K562 (cell line): ENCODE measurements around the gene TMEM132D. TPM values are rescaled to one million over a fixed set of nuclear protein-coding genes. Genes with fewer than 3 reads are reported as not detected.
A peak's percentile ranks its signal among the peaks of the same experiment; 100 is the strongest.

ENCODE experiments used
- ATAC-seq: fragments of 200-7000 bp; cut with Tn5 transposase; 3 replicates; pipeline ENCODE4 v1.9.1; 2020; ENCODE audit warnings: moderate library complexity
- BruUV-seq: library from RNA; stranded (reverse); fragments of 400-500 nt; replicated peaks from 2 replicates; lab custom pipeline; 2021; lab: Mats Ljungman, UMichigan
- CTCF ChIA-PET: fragments of 300-600 bp; formaldehyde crosslinking; extraction: SDS; loops from one replicate; lab custom pipeline; 2021; ENCODE audit warnings: low intra/inter-chr PET ratio; lab: Yijun Ruan, JAX
- POLR2A ChIA-PET: fragments of 300-600, 350-650 bp; sonication (Branson Sonifier 250); formaldehyde crosslinking; extraction: SDS; loops from one replicate; lab custom pipeline; 2021; ENCODE audit warnings: antibody characterized with exemption, inconsistent platforms; lab: Yijun Ruan, JAX
- DNase-seq, 4 experiments: peaks; one replicate each; pipeline versions ENCODE4 v3.0.0 to v3.0.0-alpha.2; 2011 to 2018; ENCODE audit warnings: low spot score in 3 of 4, mixed read lengths in 3 of 4; ENCODE audit errors: extremely low read depth in 1 of 4
- FAIRE-seq: peaks from 2 replicates; lab custom pipeline; 2011; peaks lifted over from hg19 to GRCh38; lab: Jason Lieb, UNC
- H2AFZ ChIP-seq: 2 replicates; pipeline ENCODE4 v1.6.0; 2011; ENCODE audit warnings: low read depth, low read length, control low read depth, inconsistent platforms
- H3K27ac ChIP-seq: fragments of 200-600 bp; 3 replicates; pipeline ENCODE4 v1.8.0; 2011; ENCODE audit warnings: low read depth, mild to moderate bottlenecking, control low read depth, inconsistent platforms, low read length, moderate library complexity, mixed read lengths; ENCODE audit errors: extremely low read depth
- H3K27me3 ChIP-seq, 2 experiments: fragments of 300-600 bp in 1 of 2; 2 replicates in 1 of 2; 3 replicates in 1 of 2; pipeline versions ENCODE4 v1.6.0 to v1.8.0; 2011; ENCODE audit warnings: inconsistent platforms in 2 of 2, low read length in 2 of 2, mild to moderate bottlenecking in 1 of 2, mixed read lengths in 1 of 2, moderate library complexity in 1 of 2; ENCODE audit not compliant: control insufficient read depth in 2 of 2, insufficient read depth in 2 of 2
- H3K36me3 ChIP-seq: fragments of 300-600 bp; 3 replicates; pipeline ENCODE4 v1.8.0; 2011; ENCODE audit warnings: mild to moderate bottlenecking, low read length, inconsistent platforms; ENCODE audit not compliant: control insufficient read depth, insufficient read depth
- H3K4me1 ChIP-seq, 2 experiments: fragments of 200-600 bp in 1 of 2; replicated peaks in 1 of 2; 2 replicates in 1 of 2; 3 replicates in 1 of 2; pipeline versions ENCODE4 v1.5.1 to v1.8.0; 2011; ENCODE audit warnings: inconsistent platforms in 2 of 2, low read length in 2 of 2, mild to moderate bottlenecking in 1 of 2, mixed read lengths in 1 of 2, moderate library complexity in 1 of 2; ENCODE audit not compliant: control insufficient read depth in 2 of 2, insufficient read depth in 2 of 2
- H3K4me2 ChIP-seq: 2 replicates; pipeline ENCODE4 v1.6.1; 2011; ENCODE audit warnings: low read length, control low read depth, inconsistent platforms, mixed read lengths; ENCODE audit not compliant: insufficient read depth
- H3K4me3 ChIP-seq: fragments of 200-600 bp; sonication (generic), shearing (Covaris generic); 2 replicates; pipeline ENCODE4 v1.5.1; 2016; ENCODE audit warnings: control low read depth, inconsistent platforms
- H3K79me2 ChIP-seq: fragments of 200-600 bp; 3 replicates; pipeline ENCODE4 v1.8.0; 2011; ENCODE audit warnings: low read length, inconsistent platforms; ENCODE audit not compliant: control insufficient read depth, insufficient read depth
- H3K9ac ChIP-seq, 2 experiments: 2 replicates each; pipeline versions ENCODE4 v1.6.0 to v1.6.1; 2011; ENCODE audit warnings: low read depth in 2 of 2, low read length in 2 of 2, control low read depth in 1 of 2, inconsistent platforms in 1 of 2, mild to moderate bottlenecking in 1 of 2, mixed read lengths in 1 of 2; ENCODE audit not compliant: insufficient read depth in 1 of 2
- H3K9me1 ChIP-seq: one replicate; pipeline ENCODE4 v1.6.0; 2011; ENCODE audit warnings: inconsistent platforms, mild to moderate bottlenecking, low read length, moderate library complexity; ENCODE audit not compliant: control insufficient read depth, insufficient read depth
- H3K9me3 ChIP-seq: replicated peaks from 2 replicates; pipeline ENCODE4 v1.5.1; 2011; ENCODE audit warnings: low read depth, low read length, inconsistent platforms; ENCODE audit not compliant: control insufficient read depth, insufficient read depth
- H4K20me1 ChIP-seq: replicated peaks from 2 replicates; pipeline ENCODE4 v1.6.1; 2011; ENCODE audit warnings: low read length, inconsistent platforms, mixed read lengths; ENCODE audit not compliant: control insufficient read depth, insufficient read depth
- ERF ChIP-seq: fragments of 450-650 bp; formaldehyde crosslinking; IDR thresholded peaks from 2 replicates; pipeline ENCODE4 v1.4.0; 2020; ENCODE audit warnings: mild to moderate bottlenecking, mixed read lengths
- EZH2 ChIP-seq: IDR thresholded peaks from 2 replicates; pipeline ENCODE4 v1.6.1; 2012; ENCODE audit warnings: low read depth, mild to moderate bottlenecking, inconsistent platforms, low read length, borderline replicate concordance
- FOXK2 ChIP-seq, 2 experiments: fragments of 450-650 bp; IDR thresholded peaks in 1 of 2; conservative IDR thresholded peaks in 1 of 2; 2 replicates each; pipeline ENCODE4 v1.6.1; 2016; ENCODE audit warnings: low read depth in 2 of 2, mild to moderate bottlenecking in 1 of 2
- MAFG ChIP-seq: fragments of 450-650 bp; conservative IDR thresholded peaks from 2 replicates; pipeline ENCODE4 v1.6.1; 2016; ENCODE audit warnings: missing genetic modification characterization, missing compliant biosample characterization
- NEUROD1 ChIP-seq: fragments of 150-350 bp; IDR thresholded peaks from 2 replicates; pipeline ENCODE4 v1.6.1; 2014; ENCODE audit warnings: borderline replicate concordance, low read length, low read depth; ENCODE audit not compliant: partially characterized antibody
- POLR3A ChIP-seq: IDR thresholded peaks from 2 replicates; pipeline ENCODE4 v1.6.1; 2011; ENCODE audit warnings: borderline replicate concordance, mild to moderate bottlenecking, moderate library complexity; ENCODE audit not compliant: insufficient read length, insufficient read depth; ENCODE audit errors: extremely low read depth
- ZNF134 ChIP-seq: fragments of 250-450 bp; sonication (Bioruptor Pico); conservative IDR thresholded peaks from 2 replicates; pipeline ENCODE4 v1.4.0; 2020
- ZNF699 ChIP-seq: fragments of 250-450 bp; sonication (Bioruptor Pico); IDR thresholded peaks from 2 replicates; pipeline ENCODE4 v1.8.0; 2021; ENCODE audit warnings: mild to moderate bottlenecking, moderate library complexity; ENCODE audit not compliant: insufficient replicate concordance
- WGBS: fragments of 100-300 bp; shearing (Covaris generic); methylation state at CpG from one replicate; pipeline ENCODE4 v1.1.6; 2016; ENCODE audit warnings: low coverage, mixed read lengths; ENCODE audit not compliant: insufficient coverage; ENCODE audit errors: missing lambda C conversion rate; 5-methylcytosine and 5-hydroxymethylcytosine counted together
- in situ Hi-C: fragments of 300-500 bp; cut with MboI; formaldehyde crosslinking; loops from 4 replicates; pipeline ENCODE4 v1.15.0; 2018; ENCODE audit warnings: inconsistent platforms, mixed read lengths
- intact Hi-C: fragments of 100-400 bp; cut with micrococcal nuclease; formaldehyde crosslinking; loops from 2 replicates; pipeline ENCODE4 v1.14.2; 2022
- polyA plus RNA-seq, 8 experiments: library from polyadenylated mRNA; depleted of rRNA in 4 of 8; stranded (reverse) in 5 of 8; unstranded in 3 of 8; fragments of >200 nt; fragmentation: Nextera tagmentation in 2 of 8; fragmentation: Illumina TruSeq in 1 of 8; extraction: Ambion mirVana in 2 of 8; extraction: Trizol in 1 of 8; gene quantifications; 2 replicates each; pipeline versions ENCODE4 v1.2.1 to v1.2.3, GENCODE V29; 2011 to 2014; ENCODE audit warnings: inconsistent platforms in 1 of 8, missing spikeins in 1 of 8
- total RNA-seq, 7 experiments: library from RNA; depleted of rRNA in 6 of 7; stranded (reverse); fragments of >200 nt in 6 of 7; fragmentation: Illumina TruSeq in 2 of 7; extraction: Trizol in 2 of 7; gene quantifications; 2 replicates each; pipeline versions ENCODE4 v1.2.1 to v1.2.3, GENCODE V29; 2011 to 2021; ENCODE audit warnings: low replicate concordance in 1 of 7
- TF ChIP-seq, protein P1 (sequence below): sonication (generic); formaldehyde crosslinking; IDR thresholded peaks from 2 replicates; pipeline ENCODE4 v1.8.0; 2022; ENCODE audit warnings: mild to moderate bottlenecking, missing genetic modification reagents
- TF ChIP-seq, protein P2 (sequence below): sonication (generic); formaldehyde crosslinking; IDR thresholded peaks from 2 replicates; pipeline ENCODE4 v1.9.0; 2022; ENCODE audit warnings: mild to moderate bottlenecking, missing genetic modification reagents

TMEM132D gene
- total and polyA plus RNA-seq, 9 of the 15 experiments (the other 6 are each of a cell fraction or from before 2014, with no cell fraction given) = not detected

DNA sequence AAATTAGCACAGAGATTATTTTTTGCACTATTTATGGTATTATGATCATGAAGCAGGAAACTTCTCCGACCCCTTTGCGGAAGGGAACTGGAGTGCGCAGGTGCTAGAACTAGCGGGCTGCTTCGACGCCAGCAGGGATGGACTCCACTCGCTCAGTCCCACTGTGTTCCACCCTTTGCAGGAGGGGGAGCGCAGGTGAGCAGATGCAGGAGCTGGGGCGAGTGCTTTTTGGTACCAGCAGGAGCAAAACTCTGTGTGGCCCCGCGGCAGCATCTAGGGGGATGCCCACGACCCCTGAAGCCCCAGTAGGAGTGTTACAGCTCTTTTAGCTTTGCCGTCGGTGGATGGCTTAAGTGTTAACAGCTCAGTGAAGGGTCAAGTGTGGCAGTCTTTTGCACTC is 113.9 kb downstream of the TMEM132D start (continued):
- TF ChIP-seq, protein P1, sequence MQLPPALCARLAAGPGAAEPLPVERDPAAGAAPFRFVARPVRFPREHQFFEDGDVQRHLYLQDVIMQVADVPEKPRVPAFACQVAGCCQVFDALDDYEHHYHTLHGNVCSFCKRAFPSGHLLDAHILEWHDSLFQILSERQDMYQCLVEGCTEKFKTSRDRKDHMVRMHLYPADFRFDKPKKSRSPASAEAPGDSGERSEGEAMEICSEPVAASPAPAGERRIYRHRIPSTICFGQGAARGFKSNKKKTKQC (CRISPR knock-in tag) = no peak
- TF ChIP-seq, protein P2, sequence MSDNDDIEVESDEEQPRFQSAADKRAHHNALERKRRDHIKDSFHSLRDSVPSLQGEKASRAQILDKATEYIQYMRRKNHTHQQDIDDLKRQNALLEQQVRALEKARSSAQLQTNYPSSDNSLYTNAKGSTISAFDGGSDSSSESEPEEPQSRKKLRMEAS (CRISPR knock-in tag) = no peak

DNA sequence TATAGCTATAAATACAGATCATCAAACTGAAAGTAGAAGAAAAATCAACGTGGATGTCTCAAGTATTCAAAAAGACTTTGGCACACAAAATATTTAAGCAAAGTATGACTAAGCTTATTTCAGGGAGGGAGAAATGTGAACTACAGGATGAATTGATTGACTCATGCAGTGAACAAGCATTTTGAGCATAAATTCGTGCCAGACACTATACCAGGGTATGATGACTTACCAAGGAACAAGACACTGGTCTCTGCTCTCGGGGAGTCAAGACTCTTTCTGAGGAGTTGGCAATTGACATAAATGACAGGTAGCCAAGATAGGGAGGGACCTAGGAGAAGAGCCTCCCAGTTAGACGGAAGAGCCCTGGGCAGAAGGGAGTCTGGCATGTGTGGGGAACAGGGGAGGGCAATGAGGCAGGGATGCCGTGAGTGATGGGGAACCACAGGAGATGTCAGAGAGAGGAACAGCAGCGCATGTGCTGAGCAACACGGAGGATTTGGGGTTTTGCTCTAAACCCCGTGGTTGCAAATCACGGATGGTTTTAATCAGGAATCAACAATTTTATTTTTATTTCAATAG is 115.2 kb downstream of the TMEM132D start:
- no peak for TF ChIP-seq ERF (CRISPR knock-in tag)
- no peak for TF ChIP-seq NEUROD1
- peak; percentile 43 for TF ChIP-seq MAFG (tag)
- no peak for TF ChIP-seq FOXK2 (conservative IDR thresholded peaks at IDR 0.05 in 1 of 2, IDR thresholded peaks at IDR 0.05 in 1 of 2; ENCODE audit: low read depth in 2 of 2)
- TF ChIP-seq POLR3A = no peak
- no peak for TF ChIP-seq EZH2
- TF ChIP-seq ZNF134 (CRISPR knock-in tag) = no peak
- TF ChIP-seq ZNF699 (CRISPR knock-in tag) = no peak
- Histone ChIP-seq H3K9me1 (no peaks in the 10 kb centered on the region), H3K4me3 (no peak overlapping the region), H3K4me2 (no peak overlapping the region), H3K36me3 (no peaks in the 10 kb centered on the region), H3K4me1 (no peaks in the 10 kb centered on the region; a peak in 1 of 5 replicates), H3K9me3 (no peaks in the 10 kb centered on the region), H4K20me1 (no peaks in the 10 kb centered on the region), H3K27me3 (peaks cover 4 to 11% of the 10 kb centered on the region in 2 experiments; a peak in 4 of 5 replicates), H2AFZ (no peak overlapping the region), H3K27ac (no peak overlapping the region), H3K9ac (no peak overlapping the region), H3K79me2 (no peaks in the 10 kb centered on the region)
- WGBS = 2% methylated on average over 9 of the region's 9 CpGs
- POLR2A ChIA-PET = no interaction called here
- DNase-seq (no peak), FAIRE-seq (no peak), ATAC-seq (no peak)
- in situ Hi-C loops (no loop called here), intact Hi-C loops (no loop called here)
- CTCF ChIA-PET = no interaction called here
- no TSS peak for BruUV-seq
